B cell (primary cell): ENCODE data around the gene KIF27. TPM values are rescaled to one million over a fixed set of nuclear protein-coding genes. Genes with fewer than 3 reads are reported as not detected.
"Not testable (repeated sequence)": the region's sequence is repeated elsewhere in the genome, so short reads cannot be mapped to it uniquely, and the experiment has no call there.

Experiments used
- ATAC-seq: fragments of 200-7000 bp; cut with Tn5 transposase; one replicate; pipeline ENCODE4 v1.10.0; 2021; ENCODE audit warnings: low read depth, mild to moderate bottlenecking, moderate number of reproducible peaks, moderate library complexity
- CTCF ChIA-PET: fragments of 350-600 bp; sonication (Branson Sonifier 250); formaldehyde crosslinking; loops from one replicate; lab custom pipeline; 2021; ENCODE audit warnings: antibody characterized with exemption, inconsistent platforms; lab: Charles Lee
- POLR2A ChIA-PET: fragments of 350-600 bp; sonication (Branson Sonifier 250); formaldehyde crosslinking; loops from one replicate; lab custom pipeline; 2021; ENCODE audit warnings: antibody characterized with exemption; lab: Charles Lee
- DNase-seq: peaks from one replicate; pipeline ENCODE4 v3.0.0; 2013
- H2AFZ ChIP-seq: 2 replicates; pipeline ENCODE4 v1.6.1; 2012; ENCODE audit warnings: mild to moderate bottlenecking, low read depth, low read length; ENCODE audit not compliant: insufficient read depth, poor library complexity, severe bottlenecking
- H3K27ac ChIP-seq, 2 donors: 1 replicate in 1 of 2; 2 replicates in 1 of 2; pipeline ENCODE4 v1.5.1; 2012 to 2013; ENCODE audit warnings: low read length in 2 of 2, mild to moderate bottlenecking in 2 of 2, moderate library complexity in 1 of 2
- H3K27me3 ChIP-seq, 4 experiments: fragments of 200-600 bp in 1 of 4; sonication (generic) in 1 of 4; replicated peaks in 1 of 4; 1 replicate in 2 of 4; 2 replicates in 2 of 4; pipeline versions ENCODE4 v1.6.1 to v1.7.0; 2013 to 2016; ENCODE audit warnings: low read length in 3 of 4, mild to moderate bottlenecking in 2 of 4, mixed read lengths in 1 of 4, moderate library complexity in 1 of 4; ENCODE audit not compliant: insufficient read depth in 4 of 4, control insufficient read depth in 3 of 4; ENCODE audit errors: control extremely low read depth in 1 of 4
- H3K36me3 ChIP-seq, 2 experiments: replicated peaks in 1 of 2; 1 replicate in 1 of 2; 2 replicates in 1 of 2; pipeline versions ENCODE4 v1.6.1 to v1.7.1; 2013; ENCODE audit warnings: low read length in 1 of 2; ENCODE audit not compliant: insufficient read depth in 2 of 2, control insufficient read depth in 1 of 2; ENCODE audit errors: control extremely low read depth in 1 of 2, extremely low read depth in 1 of 2
- H3K4me1 ChIP-seq, 2 donors: fragments of 200-600 bp in 1 of 2; sonication (generic) in 1 of 2; 1 replicate in 1 of 2; 2 replicates in 1 of 2; pipeline versions ENCODE4 v1.5.1 to v1.6.1; 2013 to 2017; ENCODE audit warnings: low read length in 2 of 2; ENCODE audit not compliant: control insufficient read depth in 2 of 2, insufficient read depth in 2 of 2
- H3K4me2 ChIP-seq: replicated peaks from 2 replicates; pipeline ENCODE3; 2012; ENCODE audit warnings: mild to moderate bottlenecking, low read depth, low read length; ENCODE audit not compliant: poor library complexity, severe bottlenecking
- H3K4me3 ChIP-seq, 5 experiments: fragments of 200-600 bp in 1 of 5; sonication (generic) in 1 of 5; 1 replicate in 3 of 5; 2 replicates in 2 of 5; pipeline versions ENCODE4 v1.5.1 to v1.7.0; 2011 to 2016; ENCODE audit warnings: low read length in 4 of 5, mild to moderate bottlenecking in 4 of 5, low read depth in 2 of 5, control low read depth in 1 of 5, moderate library complexity in 1 of 5; ENCODE audit not compliant: insufficient read depth in 1 of 5; ENCODE audit errors: control extremely low read depth in 1 of 5, extremely low read depth in 1 of 5
- H3K79me2 ChIP-seq: fragments of 200-600 bp; sonication (generic); one replicate; pipeline ENCODE4 v1.6.0; 2016; ENCODE audit warnings: low read length; ENCODE audit not compliant: control insufficient read depth, insufficient read depth
- H3K9ac ChIP-seq: fragments of 200-600 bp; sonication (generic); 2 replicates; pipeline ENCODE4 v1.6.1; 2017; ENCODE audit warnings: mild to moderate bottlenecking, low read length, moderate library complexity
- H3K9me3 ChIP-seq, 3 donors: one replicate each; pipeline versions ENCODE4 v1.6.1 to v1.7.1; 2013; ENCODE audit warnings: low read length in 2 of 3; ENCODE audit not compliant: control insufficient read depth in 2 of 3, insufficient read depth in 1 of 3; ENCODE audit errors: control extremely low read depth in 1 of 3
- H4K20me1 ChIP-seq: 2 replicates; pipeline ENCODE4 v1.6.0; 2012; ENCODE audit warnings: mild to moderate bottlenecking, low read length; ENCODE audit not compliant: insufficient read depth, control insufficient read depth, poor library complexity, severe bottlenecking
- H3K27ac Mint-ChIP-seq: one replicate; pipeline ENCODE4 v1.8.0; 2021; ENCODE audit warnings: mixed read lengths
- H3K27me3 Mint-ChIP-seq: one replicate; pipeline ENCODE4 v1.8.0; 2021; ENCODE audit warnings: mixed read lengths
- H3K4me1 Mint-ChIP-seq: one replicate; pipeline ENCODE4 v1.8.0; 2021; ENCODE audit warnings: mixed read lengths
- H3K4me3 Mint-ChIP-seq: one replicate; pipeline ENCODE4 v1.8.0; 2021; ENCODE audit warnings: mixed read lengths
- H3K9me3 Mint-ChIP-seq: one replicate; pipeline ENCODE4 v1.8.0; 2022; ENCODE audit warnings: mixed read lengths; ENCODE audit not compliant: insufficient read depth
- WGBS: methylation state at CpG from one replicate; pipeline ENCODE4 v1.1.5; 2013; ENCODE audit warnings: missing lambda C conversion rate; ENCODE audit not compliant: insufficient coverage; 5-methylcytosine and 5-hydroxymethylcytosine counted together
- intact Hi-C: fragments of 100-400 bp; cut with micrococcal nuclease; formaldehyde crosslinking; loops from one replicate; pipeline ENCODE4 v1.10.0; 2022
- polyA plus RNA-seq: library from polyadenylated mRNA; depleted of rRNA; stranded (reverse); fragments of >200 nt; gene quantifications from 2 replicates; pipeline ENCODE4 v1.2.3, GENCODE V29; 2012
- total RNA-seq, 2 donors: library from RNA; stranded (reverse); fragments of 120-200 nt in 1 of 2; gene quantifications; 1 replicate in 1 of 2; 2 replicates in 1 of 2; pipeline versions ENCODE4 v1.2.3 to v1.2.4, GENCODE V29; 2013 to 2022
- TF ChIP-seq, protein P1 (sequence below): fragments of 200-600 bp; IDR thresholded peaks from one replicate; pipeline ENCODE4 v1.8.0; 2022; ENCODE audit warnings: antibody characterized with exemption, mild to moderate bottlenecking

Gene KIF27
- total and polyA plus RNA-seq, 2 donors (not counting 1 experiment from before 2014, with no cell fraction given), result 0.76 to 10.0 TPM

DNA sequence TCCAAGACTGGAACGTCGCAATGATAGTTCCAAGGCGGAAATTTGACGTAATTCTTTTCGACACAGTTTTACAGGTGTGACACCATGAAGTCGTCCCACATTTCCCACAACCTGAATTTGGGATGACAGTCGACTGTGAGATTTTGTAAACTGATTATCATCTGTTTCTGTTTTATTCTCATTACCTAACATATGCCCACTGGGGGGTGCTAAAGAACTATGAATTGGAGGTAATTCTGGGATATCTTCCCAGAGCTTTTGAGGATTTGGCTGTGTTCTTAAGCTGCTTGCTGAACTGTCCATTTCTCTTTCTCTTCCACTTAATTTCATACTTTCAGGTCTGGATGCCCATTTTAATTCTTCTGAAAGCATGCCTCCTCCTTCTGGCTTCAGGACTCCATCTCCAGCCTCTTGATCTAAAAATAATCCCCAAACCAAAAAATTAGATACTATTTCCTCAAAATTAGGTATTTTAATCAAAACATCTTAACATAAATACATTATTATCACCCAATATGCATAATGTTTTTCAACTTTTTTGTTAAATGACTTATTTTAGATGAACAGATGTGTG, 84.1 kb downstream of the KIF27 start:
- H3K4me2 ChIP-seq, H3K27ac Mint-ChIP-seq, POLR2A ChIA-PET, H3K36me3 ChIP-seq, CTCF ChIA-PET, H3K4me1 ChIP-seq, H2AFZ ChIP-seq, ATAC-seq, H3K4me1 Mint-ChIP-seq, DNase-seq, H3K27me3 Mint-ChIP-seq, H3K9me3 ChIP-seq, H3K9ac ChIP-seq, H4K20me1 ChIP-seq, H3K27ac ChIP-seq, H3K27me3 ChIP-seq, H3K79me2 ChIP-seq, H3K4me3 ChIP-seq, H3K4me3 Mint-ChIP-seq, intact Hi-C loops, H3K9me3 Mint-ChIP-seq: not testable (repeated sequence)
- TF ChIP-seq, protein P1, sequence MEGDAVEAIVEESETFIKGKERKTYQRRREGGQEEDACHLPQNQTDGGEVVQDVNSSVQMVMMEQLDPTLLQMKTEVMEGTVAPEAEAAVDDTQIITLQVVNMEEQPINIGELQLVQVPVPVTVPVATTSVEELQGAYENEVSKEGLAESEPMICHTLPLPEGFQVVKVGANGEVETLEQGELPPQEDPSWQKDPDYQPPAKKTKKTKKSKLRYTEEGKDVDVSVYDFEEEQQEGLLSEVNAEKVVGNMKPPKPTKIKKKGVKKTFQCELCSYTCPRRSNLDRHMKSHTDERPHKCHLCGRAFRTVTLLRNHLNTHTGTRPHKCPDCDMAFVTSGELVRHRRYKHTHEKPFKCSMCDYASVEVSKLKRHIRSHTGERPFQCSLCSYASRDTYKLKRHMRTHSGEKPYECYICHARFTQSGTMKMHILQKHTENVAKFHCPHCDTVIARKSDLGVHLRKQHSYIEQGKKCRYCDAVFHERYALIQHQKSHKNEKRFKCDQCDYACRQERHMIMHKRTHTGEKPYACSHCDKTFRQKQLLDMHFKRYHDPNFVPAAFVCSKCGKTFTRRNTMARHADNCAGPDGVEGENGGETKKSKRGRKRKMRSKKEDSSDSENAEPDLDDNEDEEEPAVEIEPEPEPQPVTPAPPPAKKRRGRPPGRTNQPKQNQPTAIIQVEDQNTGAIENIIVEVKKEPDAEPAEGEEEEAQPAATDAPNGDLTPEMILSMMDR, result peak; percentile 26
- no CpG with 5 or more reads among the region's 7 CpGs for WGBS

GRCh38 chr9:83830426-83831071, 90.7 kb downstream of the KIF27 start:
- H3K27me3 ChIP-seq, H3K9me3 Mint-ChIP-seq, H3K27ac ChIP-seq, H3K4me3 ChIP-seq, H3K4me2 ChIP-seq, ATAC-seq, H3K4me1 Mint-ChIP-seq, H3K27me3 Mint-ChIP-seq, H3K36me3 ChIP-seq, intact Hi-C loops, CTCF ChIA-PET, H4K20me1 ChIP-seq, H3K79me2 ChIP-seq, H3K4me3 Mint-ChIP-seq, H3K9ac ChIP-seq, DNase-seq, H3K27ac Mint-ChIP-seq, H3K9me3 ChIP-seq, H2AFZ ChIP-seq, H3K4me1 ChIP-seq, POLR2A ChIA-PET: not testable (repeated sequence)
- no CpG with 5 or more reads among the region's 5 CpGs for whole genome bisulfite sequencing

- H3K79me2 ChIP-seq, POLR2A ChIA-PET, H3K27ac ChIP-seq, H4K20me1 ChIP-seq, H3K27me3 ChIP-seq, H3K9me3 ChIP-seq, H3K4me1 ChIP-seq, intact Hi-C loops, H3K9ac ChIP-seq, H3K4me3 ChIP-seq, H3K9me3 Mint-ChIP-seq, H3K4me1 Mint-ChIP-seq, H3K27me3 Mint-ChIP-seq, ATAC-seq, H3K36me3 ChIP-seq, H3K4me2 ChIP-seq, CTCF ChIA-PET, H3K4me3 Mint-ChIP-seq, H2AFZ ChIP-seq, H3K27ac Mint-ChIP-seq, DNase-seq: not testable (repeated sequence)
- no CpG with 5 or more reads among the region's 3 CpGs for WGBS
Measured at GRCh38 chr9:83824986-83825623, 96.1 kb downstream of the KIF27 start.
